Psoas muscle (tissue), 8 donors: ENCODE data around the gene ELOVL7. TPM values are rescaled to one million over a fixed set of nuclear protein-coding genes. Genes with fewer than 3 reads are reported as not detected.

Experiments used
- ATAC-seq, 4 donors: fragments of 200-7000 bp; cut with Tn5 transposase; one replicate each; pipeline ENCODE4 v1.9.1; 2020; ENCODE audit warnings: moderate library complexity in 3 of 4, mild to moderate bottlenecking in 2 of 4
- DNase-seq, 2 donors: peaks; one replicate each; pipeline ENCODE4 v3.0.0-alpha.2; 2020
- H3K27ac ChIP-seq: fragments of 200-600 bp; one replicate; pipeline ENCODE4 v1.8.0; 2022
- H3K27me3 ChIP-seq, 3 donors: fragments of 200-600 bp in 1 of 3; one replicate each; pipeline versions ENCODE4 v1.6.1 to v1.8.0; 2013 to 2022; ENCODE audit warnings: low read length in 2 of 3, mild to moderate bottlenecking in 2 of 3, moderate library complexity in 1 of 3; ENCODE audit not compliant: insufficient read depth in 3 of 3
- H3K36me3 ChIP-seq, 2 donors: fragments of 200-600 bp in 1 of 2; one replicate each; pipeline versions ENCODE4 v1.6.1 to v1.8.0; 2013 to 2022; ENCODE audit warnings: low read depth in 1 of 2, mild to moderate bottlenecking in 1 of 2, moderate library complexity in 1 of 2; ENCODE audit not compliant: insufficient read depth in 1 of 2
- H3K4me1 ChIP-seq: fragments of 200-600 bp; one replicate; pipeline ENCODE4 v1.8.0; 2022
- H3K4me3 ChIP-seq: fragments of 200-600 bp; one replicate; pipeline ENCODE4 v1.8.0; 2022; ENCODE audit warnings: mild to moderate bottlenecking
- H3K9me3 ChIP-seq: fragments of 200-600 bp; one replicate; pipeline ENCODE4 v1.8.0; 2022
- WGBS, 3 donors: extraction: QIAGEN DNeasy Blood & Tissue Kit; methylation state at CpG; one replicate each; pipeline versions ENCODE4 v1.1.6 to v1.1.7; 2013; 5-methylcytosine and 5-hydroxymethylcytosine counted together
- intact Hi-C, 2 donors: fragments of 100-400 bp; cut with DNase I; formaldehyde crosslinking; loops; one replicate each; pipeline versions ENCODE4 v1.11.0 to v1.14.2; 2022
- polyA plus RNA-seq, 3 donors: library from polyadenylated mRNA; stranded (reverse); fragments of 200-250 nt; gene quantifications; one replicate each; pipeline ENCODE4 v1.2.3, GENCODE V29; 2013
- total RNA-seq, 4 donors: library from RNA; stranded (reverse); fragmentation: NEBNext Ultra II Directional in 2 of 4; extraction: Animal tissue kit (Norgen Biotek cat#: 25700) in 2 of 4; gene quantifications; one replicate each; pipeline versions ENCODE4 v1.2.1 to v1.2.4, GENCODE V29; 2021 to 2023
- TF ChIP-seq, protein P1 (sequence below): fragments of 200-600 bp; IDR thresholded peaks from one replicate; pipeline ENCODE4 v1.8.0; 2022; ENCODE audit warnings: antibody characterized with exemption
- donor health status: healthy with polysubstance abuse.
- donor health status: DM: no; HTN: no; CAD: no; lungs with moderate emphysema.
- donor health status: Bipolar disorder and iron deficiency.
- donor health status: healthy.
- donor health status: DM: yes; HTN: yes; CAD: no.
- donor health status: DM: no; HTN: no; CAD: no.
- donor health status: DM: no; HTN: no; CAD: no.
- donor health status: DM: yes; HTN: yes; CAD: no.

ELOVL7 gene
- total and polyA plus RNA-seq, 7 donors, result 0.10 to 0.79 (median 0.21) TPM

DNA sequence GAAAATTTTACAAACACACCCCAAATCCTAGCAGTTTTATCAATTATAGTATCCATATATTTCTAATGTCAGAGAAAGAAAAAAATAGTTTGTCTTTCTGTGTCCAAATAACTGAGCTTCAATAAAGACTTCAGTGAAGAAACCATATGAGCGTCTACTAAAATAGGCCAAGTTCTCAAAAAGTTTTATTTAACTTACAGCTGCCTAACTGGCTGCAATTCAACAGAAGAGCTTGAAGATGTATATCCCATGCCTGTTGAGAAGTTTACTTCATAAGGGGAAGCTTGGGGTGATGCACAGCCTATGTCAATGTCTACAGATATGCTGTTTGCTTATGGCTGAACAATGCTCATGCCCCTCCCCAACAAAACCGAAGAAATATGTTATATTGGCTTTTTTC lies 43.7 kb upstream of the ELOVL7 start:
- no peaks in the 10 kb centered on the region for H3K27me3 ChIP-seq
- H3K27ac ChIP-seq, result no peak overlapping the region
- ATAC-seq (no peak), DNase-seq (no peak)
- H3K4me1 ChIP-seq, result no peaks in the 10 kb centered on the region
- peaks cover 0 to 32% of the 10 kb centered on the region in 2 donors for H3K36me3 ChIP-seq
- H3K9me3 ChIP-seq, result no peaks in the 10 kb centered on the region
- intact Hi-C loops, result no loop called here
- no peak overlapping the region for H3K4me3 ChIP-seq
- 87 to 95% (median 94%) methylated on average over 2 of the region's 2 CpGs for WGBS, 3 donors
- TF ChIP-seq, protein P1, sequence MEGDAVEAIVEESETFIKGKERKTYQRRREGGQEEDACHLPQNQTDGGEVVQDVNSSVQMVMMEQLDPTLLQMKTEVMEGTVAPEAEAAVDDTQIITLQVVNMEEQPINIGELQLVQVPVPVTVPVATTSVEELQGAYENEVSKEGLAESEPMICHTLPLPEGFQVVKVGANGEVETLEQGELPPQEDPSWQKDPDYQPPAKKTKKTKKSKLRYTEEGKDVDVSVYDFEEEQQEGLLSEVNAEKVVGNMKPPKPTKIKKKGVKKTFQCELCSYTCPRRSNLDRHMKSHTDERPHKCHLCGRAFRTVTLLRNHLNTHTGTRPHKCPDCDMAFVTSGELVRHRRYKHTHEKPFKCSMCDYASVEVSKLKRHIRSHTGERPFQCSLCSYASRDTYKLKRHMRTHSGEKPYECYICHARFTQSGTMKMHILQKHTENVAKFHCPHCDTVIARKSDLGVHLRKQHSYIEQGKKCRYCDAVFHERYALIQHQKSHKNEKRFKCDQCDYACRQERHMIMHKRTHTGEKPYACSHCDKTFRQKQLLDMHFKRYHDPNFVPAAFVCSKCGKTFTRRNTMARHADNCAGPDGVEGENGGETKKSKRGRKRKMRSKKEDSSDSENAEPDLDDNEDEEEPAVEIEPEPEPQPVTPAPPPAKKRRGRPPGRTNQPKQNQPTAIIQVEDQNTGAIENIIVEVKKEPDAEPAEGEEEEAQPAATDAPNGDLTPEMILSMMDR, result no peak

DNA sequence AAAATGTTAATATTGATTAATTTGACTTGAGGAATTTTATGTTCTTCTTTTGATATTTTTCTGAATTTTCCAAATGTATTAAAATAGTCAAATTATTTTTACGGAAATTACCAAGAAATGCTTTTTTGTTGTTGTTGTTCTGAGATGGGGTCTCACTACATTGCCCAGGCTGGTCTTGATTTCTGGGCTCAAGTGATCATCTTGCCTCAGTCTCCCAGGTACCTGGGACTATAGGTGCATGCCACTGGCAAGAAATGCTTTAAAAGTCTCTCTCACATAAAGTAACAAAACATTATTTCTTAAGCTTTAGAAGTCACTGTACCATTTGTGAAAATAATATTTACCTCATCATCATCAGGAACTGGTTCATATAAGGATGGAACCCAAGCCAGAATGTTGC lies 43.0 kb upstream of the ELOVL7 start:
- intact Hi-C loops, result no loop called here
- ATAC-seq, result no peak
- Histone ChIP-seq H3K9me3 (no peaks in the 10 kb centered on the region), H3K36me3 (peaks cover 0 to 34% of the 10 kb centered on the region in 2 donors), H3K27ac (no peak overlapping the region), H3K27me3 (no peaks in the 10 kb centered on the region), H3K4me1 (no peaks in the 10 kb centered on the region), H3K4me3 (no peak overlapping the region)
- 97 to 100% (median 100%) methylated on average over 1 of the region's 1 CpG for WGBS, 3 donors
- DNase-seq, result no peak
- TF ChIP-seq, protein P1, result no peak

DNA sequence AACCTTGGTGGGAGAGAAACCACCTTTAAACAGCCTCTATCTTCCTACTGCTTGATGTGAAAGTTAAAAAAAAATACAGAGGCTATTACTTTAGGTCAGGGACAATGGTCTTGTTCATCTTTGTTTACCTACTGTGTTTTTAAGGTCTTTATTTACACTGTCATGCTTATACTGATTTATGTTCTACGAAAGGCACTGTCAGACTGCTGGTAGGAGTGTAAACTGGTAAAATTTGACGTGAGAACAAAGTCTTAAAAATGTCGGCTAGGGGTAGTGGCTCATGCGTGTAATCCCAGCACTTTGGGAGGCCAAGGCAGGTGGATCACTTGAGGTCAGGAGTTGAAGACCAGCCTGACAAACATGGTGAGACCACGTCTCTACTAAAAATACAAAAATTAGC lies 42.1 kb upstream of the ELOVL7 start:
- H3K4me1 ChIP-seq, result no peaks in the 10 kb centered on the region
- no peak for DNase-seq
- H3K27me3 ChIP-seq, result no peaks in the 10 kb centered on the region
- 90 to 98% (median 95%) methylated on average over 5 of the region's 5 CpGs for WGBS, 3 donors
- TF ChIP-seq, protein P1, result no peak
- no peak for ATAC-seq
- peaks cover 0 to 34% of the 10 kb centered on the region in 2 donors for H3K36me3 ChIP-seq
- H3K27ac ChIP-seq, result no peak overlapping the region
- H3K4me3 ChIP-seq, result no peak overlapping the region
- H3K9me3 ChIP-seq, result no peaks in the 10 kb centered on the region
- intact Hi-C loops, result no loop called here

DNA sequence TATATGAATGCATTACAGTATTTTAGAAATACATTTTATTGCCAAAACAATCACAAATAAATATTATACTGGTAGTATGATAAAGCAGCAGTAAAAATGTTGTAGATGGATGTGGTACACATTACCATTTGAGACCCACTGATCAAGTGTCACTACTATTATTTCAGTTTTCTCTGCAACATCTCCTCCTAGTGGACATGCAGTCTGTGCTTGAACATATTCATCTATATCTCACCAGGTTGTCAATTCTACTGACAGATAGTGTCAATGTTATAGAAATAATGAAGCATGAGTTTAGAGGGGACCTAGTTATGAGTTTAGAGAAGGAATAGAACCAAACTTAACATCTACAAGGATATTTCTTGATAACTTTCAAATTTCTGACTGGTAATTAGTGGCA lies 39.2 kb upstream of the ELOVL7 start:
- H3K36me3 ChIP-seq, result peaks cover 0 to 15% of the 10 kb centered on the region in 2 donors
- no peaks in the 10 kb centered on the region for H3K4me1 ChIP-seq
- no peak for DNase-seq
- H3K9me3 ChIP-seq, result no peaks in the 10 kb centered on the region
- H3K27ac ChIP-seq, result no peak overlapping the region
- intact Hi-C loops, result no loop called here
- no peaks in the 10 kb centered on the region for H3K27me3 ChIP-seq
- TF ChIP-seq, protein P1, result no peak
- no peak overlapping the region for H3K4me3 ChIP-seq
- ATAC-seq, result no peak

DNA sequence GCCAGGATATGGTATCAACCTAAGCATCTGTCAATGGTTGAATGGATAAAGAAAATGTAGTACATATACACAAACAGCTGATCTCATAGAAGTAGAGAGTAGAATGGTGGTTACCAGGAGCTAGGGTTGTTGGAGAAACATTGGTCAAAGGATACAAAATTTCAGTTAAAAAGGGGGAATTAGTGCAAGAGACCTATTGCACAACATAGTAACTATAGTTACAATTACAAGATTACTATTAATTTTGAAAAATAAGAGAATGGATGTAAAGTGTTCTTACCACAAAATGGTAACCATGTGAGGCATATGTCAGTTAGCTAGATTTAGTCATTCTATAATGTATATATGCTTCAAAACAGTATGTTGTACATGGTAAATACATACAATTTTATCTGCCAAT lies 28.8 kb upstream of the ELOVL7 start:
- Histone ChIP-seq H3K36me3 (no peaks in the 10 kb centered on the region), H3K4me1 (no peaks in the 10 kb centered on the region), H3K9me3 (peaks cover 13% of the 10 kb centered on the region), H3K27ac (no peak overlapping the region), H3K27me3 (no peaks in the 10 kb centered on the region), H3K4me3 (no peak overlapping the region)
- DNase-seq, result no peak
- no peak for ATAC-seq
- TF ChIP-seq, protein P1, result no peak
- intact Hi-C loops, result no loop called here
